ENCODE measurements around the gene CLNK. TPM values are rescaled to one million over a fixed set of nuclear protein-coding genes. Genes with fewer than 3 reads are reported as not detected.
"Not testable (repeated sequence)": the region's sequence is repeated elsewhere in the genome, so short reads cannot be mapped to it uniquely, and the experiment has no call there.

Gene CLNK
- total RNA-seq, 1 donor from 2014 or later, result not detected

GRCh38 chr4:10662937-10663336 lies 21.6 kb downstream of the CLNK start:
- DNase-seq, result no peak

DNA sequence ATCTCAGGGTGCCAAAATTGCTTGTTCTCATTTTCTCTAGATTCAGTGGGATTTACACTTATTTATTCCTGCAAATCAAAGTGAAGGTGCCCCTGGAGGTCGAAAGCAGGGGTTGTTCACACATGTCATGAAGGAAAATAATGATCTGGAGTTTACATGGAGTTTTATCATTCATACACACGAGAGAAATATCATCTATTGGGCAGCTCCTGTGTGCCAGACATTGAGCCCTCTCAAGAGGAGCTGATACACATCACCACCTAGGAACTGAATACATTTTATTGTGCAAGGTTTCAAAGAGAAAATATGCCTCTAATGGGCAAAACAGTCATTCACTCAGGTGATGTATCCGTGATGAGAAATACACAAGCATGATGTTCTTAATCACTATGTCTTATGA lies 23.5 kb downstream of the CLNK start:
- no peak for DNase-seq

DNA sequence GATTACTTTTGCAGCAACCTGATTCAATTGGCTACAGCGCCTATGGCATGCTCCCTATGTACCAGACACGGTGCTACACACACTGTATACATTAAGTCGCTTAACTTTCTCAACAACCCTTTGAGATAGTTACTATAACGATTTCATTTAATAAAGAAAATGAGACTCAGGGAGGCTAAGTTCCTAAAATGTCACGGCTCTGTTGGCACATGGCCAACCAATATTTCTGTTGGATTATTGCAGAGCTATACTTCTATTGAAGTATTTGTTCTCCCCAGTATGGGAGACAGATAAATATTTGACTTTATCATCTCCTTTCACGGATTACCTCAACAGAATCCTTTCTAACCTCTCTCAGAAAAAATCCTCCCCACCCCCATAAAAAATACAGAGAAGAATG lies 25.3 kb downstream of the CLNK start:
- no peak for DNase-seq

DNA sequence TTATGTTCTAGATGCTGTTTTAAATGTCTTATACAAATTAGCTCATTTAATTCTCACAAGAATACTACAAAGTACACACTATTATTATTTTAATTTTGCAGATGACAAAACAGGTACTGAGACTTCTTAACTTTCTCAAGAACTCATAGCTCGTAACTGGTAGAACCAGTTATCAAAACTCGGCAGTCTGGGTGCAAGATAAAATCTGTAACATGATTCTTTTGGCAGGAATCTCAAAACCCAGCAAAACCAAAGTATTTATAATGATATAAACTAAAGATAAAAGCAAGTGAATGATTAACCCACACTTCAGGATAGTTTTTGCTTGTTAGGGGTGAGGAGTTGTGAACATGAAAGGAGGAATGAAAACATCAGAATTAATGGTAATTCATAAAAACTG lies 27.6 kb downstream of the CLNK start:
- no peak for DNase-seq

- DNase-seq, result no peak
Measured at GRCh38 chr4:10656420-10656819, 28.1 kb downstream of the CLNK start.

DNA sequence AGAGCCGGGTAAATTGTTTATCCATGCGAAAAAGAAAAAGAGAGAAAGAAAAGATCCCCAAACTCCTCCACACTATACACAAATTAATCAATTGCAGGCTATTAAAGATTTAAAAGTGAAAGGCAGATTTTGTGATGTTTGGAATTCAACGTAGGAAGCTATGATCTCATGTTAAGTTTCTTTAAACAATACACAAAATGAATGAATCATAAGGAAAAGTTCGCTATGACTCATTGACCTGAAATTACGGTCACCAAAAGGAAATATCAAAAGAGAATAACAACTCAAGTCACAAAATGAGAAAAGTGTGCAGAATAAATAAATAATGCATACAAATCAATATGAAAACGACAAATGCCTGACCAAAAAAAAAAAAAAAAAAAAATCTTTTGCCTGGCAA lies 28.6 kb downstream of the CLNK start:
- no peak for DNase-seq

DNA sequence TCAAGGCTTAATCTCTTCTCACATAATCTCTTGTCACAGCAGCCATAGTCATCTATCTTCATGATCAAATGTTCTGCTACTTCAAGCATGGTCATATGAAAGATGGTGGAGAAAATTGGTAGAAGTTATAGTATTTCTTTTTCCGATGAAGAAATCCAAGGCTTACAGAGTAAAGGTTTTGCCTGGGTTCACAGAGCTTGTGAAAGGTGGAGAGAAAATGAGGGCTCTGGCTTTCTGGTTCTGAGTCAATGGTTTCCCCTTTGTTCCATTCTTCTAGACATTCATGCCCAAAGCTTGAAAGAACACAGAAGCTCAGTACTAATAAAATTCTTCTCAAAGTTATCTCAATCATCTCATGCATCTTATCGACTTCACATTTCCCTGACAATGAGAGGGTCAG lies 36.1 kb downstream of the CLNK start:
- DNase-seq, result no peak

GRCh38 chr4:10647846-10648245 lies 36.7 kb downstream of the CLNK start:
- DNase-seq, result no peak

DNA sequence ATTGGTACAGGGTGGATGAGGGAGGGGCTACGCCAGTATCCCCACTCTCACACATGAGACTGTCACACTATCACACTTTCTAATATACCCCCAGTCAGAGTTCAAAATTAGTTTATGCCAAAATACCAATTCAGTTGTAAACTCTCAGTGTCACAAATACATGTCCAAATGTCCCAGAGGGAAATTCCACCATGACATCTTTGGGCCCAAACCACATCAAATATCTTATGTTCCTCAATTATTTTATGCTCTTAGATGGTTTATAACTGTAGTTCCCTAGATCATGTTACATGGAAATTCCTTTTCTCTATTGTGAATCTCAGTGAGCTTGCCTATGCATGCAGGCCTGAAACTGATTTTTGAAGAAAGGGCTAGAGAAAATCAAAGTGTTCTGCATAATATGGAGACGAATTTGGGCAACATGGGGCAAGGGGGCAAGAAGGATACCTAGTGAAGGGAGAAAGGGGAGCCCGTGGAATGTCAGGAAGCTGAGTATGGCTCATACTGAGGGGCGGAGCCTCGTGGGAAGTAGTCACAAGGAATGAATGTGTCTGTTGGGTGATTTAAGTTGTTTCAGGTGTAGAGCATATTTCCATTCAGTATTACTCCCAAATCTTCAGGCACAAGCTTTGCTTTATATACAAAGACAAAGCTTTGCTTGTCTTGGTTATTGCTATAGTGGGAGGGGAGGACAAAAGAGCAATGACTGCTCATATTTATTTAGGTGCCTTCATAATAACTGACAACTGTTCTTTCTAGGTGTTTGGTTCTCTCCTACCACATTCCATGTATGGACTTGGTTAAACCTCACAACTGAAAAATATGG lies 40.8 kb downstream of the CLNK start:
- DNase-seq, result no peak

- DNase-seq, result no peak
Measured at GRCh38 chr4:10640561-10641201, 43.9 kb downstream of the CLNK start.

GRCh38 chr4:10639664-10640063 lies 44.9 kb downstream of the CLNK start:
- no peak for DNase-seq

GRCh38 chr4:10639100-10639499 lies 45.5 kb downstream of the CLNK start:
- no peak for DNase-seq

DNA sequence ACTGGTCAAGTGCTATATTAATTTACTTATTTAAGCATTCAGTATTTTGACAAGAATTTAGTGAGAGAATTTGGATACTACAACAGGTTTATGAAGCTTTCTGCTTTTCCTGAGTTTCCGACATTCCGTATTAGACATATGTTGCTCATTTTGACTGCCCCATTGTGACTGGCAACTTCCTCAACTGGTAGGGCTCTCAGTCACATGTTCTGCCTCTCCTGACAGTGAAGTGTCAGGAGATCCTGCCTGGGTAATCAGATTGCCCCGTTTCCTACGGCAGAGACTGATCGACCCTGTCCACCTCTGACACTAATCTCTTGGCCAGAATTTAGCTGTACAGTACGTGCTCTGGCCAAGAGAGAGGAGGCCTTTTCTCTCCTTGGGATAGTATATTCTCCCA lies 49.5 kb downstream of the CLNK start:
- no peak for DNase-seq

DNA sequence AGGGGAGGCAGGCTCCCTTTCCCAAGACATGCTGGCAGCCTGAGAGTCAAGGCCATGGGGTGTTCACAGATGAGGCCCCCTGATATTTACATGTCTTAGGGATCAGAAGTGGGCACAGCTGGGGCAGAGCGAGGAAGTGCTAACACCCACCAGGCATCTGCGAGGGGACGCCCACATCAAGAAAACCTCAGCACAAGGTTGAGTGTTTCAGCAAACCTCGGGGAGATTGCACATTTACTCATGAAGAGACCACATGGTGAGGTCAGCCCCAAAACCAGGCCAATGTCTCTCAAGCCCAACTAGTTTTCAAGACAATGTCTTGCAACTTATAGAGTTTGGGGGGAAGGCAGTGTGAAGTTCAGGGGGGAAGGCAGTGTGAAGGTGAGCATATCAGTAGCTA lies 55.2 kb downstream of the CLNK start:
- DNase-seq, result no peak

GRCh38 chr4:10625131-10625530 lies 59.4 kb downstream of the CLNK start:
- no peak for DNase-seq

GRCh38 chr4:10623862-10624261 lies 60.7 kb downstream of the CLNK start:
- DNase-seq, result no peak

GRCh38 chr4:10623241-10623640 lies 61.3 kb downstream of the CLNK start:
- DNase-seq, result no peak

GRCh38 chr4:10622728-10623127 lies 61.8 kb downstream of the CLNK start:
- no peak for DNase-seq

GRCh38 chr4:10620935-10621488 lies 63.6 kb downstream of the CLNK start:
- DNase-seq, result no peak

DNA sequence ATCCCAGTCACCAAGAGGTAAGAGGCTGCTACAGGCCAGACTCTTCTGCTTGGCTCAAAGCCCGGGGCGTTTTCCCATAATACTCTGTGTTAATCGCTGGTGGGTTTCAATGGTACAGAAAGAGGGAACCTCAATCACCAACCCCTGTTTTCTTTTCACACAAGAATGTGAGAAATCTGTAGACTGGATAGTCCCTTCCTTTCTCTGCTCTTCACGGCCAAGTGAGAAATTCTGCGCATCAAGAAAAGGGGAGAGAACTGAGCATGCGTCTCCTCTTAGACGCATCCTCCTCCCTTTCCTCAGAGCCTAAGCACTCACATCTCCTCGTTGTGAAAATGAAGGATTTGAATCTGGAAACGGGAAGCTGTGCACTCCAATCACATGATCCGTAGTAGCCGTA lies 64.7 kb downstream of the CLNK start:
- no peak for DNase-seq

- no peak for DNase-seq
Measured at GRCh38 chr4:10619220-10619619, 65.3 kb downstream of the CLNK start.

GRCh38 chr4:10614926-10615325 lies 69.6 kb downstream of the CLNK start:
- not testable (repeated sequence) for DNase-seq

GRCh38 chr4:10613926-10614478 lies 70.6 kb downstream of the CLNK start:
- DNase-seq, result no peak

DNA sequence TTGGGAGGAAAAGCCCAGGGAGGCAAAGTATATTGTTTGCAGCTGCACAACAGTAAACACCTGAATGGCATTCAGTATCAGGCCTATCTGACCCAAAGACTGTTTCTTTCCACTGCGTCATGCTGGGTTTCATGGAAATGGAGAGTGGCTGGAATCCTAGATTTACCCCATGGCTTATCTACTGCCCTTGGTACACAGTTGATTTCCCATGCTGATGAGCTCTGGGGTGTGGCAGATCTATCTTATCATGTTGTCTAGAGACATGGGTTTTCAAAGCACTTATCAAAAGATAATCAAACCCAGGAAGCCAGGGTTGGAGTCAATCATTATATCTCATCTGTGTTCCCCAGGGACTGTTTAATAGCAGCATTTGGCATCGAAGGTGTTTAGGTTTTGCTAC lies 72.1 kb downstream of the CLNK start:
- no peak for DNase-seq
